Hepatocyte (in vitro differentiated cells): ENCODE data around the gene DIAPH3.

Experiments used
- CTCF ChIP-seq: fragments of 200-600 bp; sonication (generic); IDR thresholded peaks from 2 replicates; pipeline ENCODE4 v1.5.1; 2016; ENCODE audit warnings: antibody characterized with exemption, mild to moderate bottlenecking; ENCODE audit not compliant: poor library complexity
- EZH2 ChIP-seq: fragments of 200-600 bp; sonication (generic); IDR thresholded peaks from 2 replicates; pipeline ENCODE4 v1.6.1; 2016; ENCODE audit warnings: antibody characterized with exemption, mild to moderate bottlenecking, borderline replicate concordance
- EZH2phosphoT487 ChIP-seq: fragments of 200-600 bp; sonication (generic); IDR thresholded peaks from one replicate; pipeline ENCODE4 v1.6.1; 2018; ENCODE audit warnings: antibody characterized with exemption, mild to moderate bottlenecking, low read depth, moderate library complexity; ENCODE audit not compliant: unreplicated experiment, severe bottlenecking

- no peak for TF ChIP-seq EZH2
- no peak for TF ChIP-seq CTCF
- TF ChIP-seq EZH2phosphoT487: no peak
These were observed 482.0 kb downstream of the DIAPH3 start for GRCh38 chr13:59681636-59682311.
